K562 (cell line): ENCODE measurements around the gene PAX2. TPM values are rescaled to one million over a fixed set of nuclear protein-coding genes. Genes with fewer than 3 reads are reported as not detected.

Source experiments
- ATAC-seq: fragments of 200-7000 bp; cut with Tn5 transposase; 3 replicates; pipeline ENCODE4 v1.9.1; 2020; ENCODE audit warnings: moderate library complexity
- BruUV-seq: library from RNA; stranded (reverse); fragments of 400-500 nt; replicated peaks from 2 replicates; lab custom pipeline; 2021; lab: Mats Ljungman, UMichigan
- CTCF ChIA-PET: fragments of 300-600 bp; formaldehyde crosslinking; extraction: SDS; loops from one replicate; lab custom pipeline; 2021; ENCODE audit warnings: low intra/inter-chr PET ratio; lab: Yijun Ruan, JAX
- POLR2A ChIA-PET: fragments of 300-600, 350-650 bp; sonication (Branson Sonifier 250); formaldehyde crosslinking; extraction: SDS; loops from one replicate; lab custom pipeline; 2021; ENCODE audit warnings: antibody characterized with exemption, inconsistent platforms; lab: Yijun Ruan, JAX
- DNase-seq, 4 experiments: peaks; one replicate each; pipeline versions ENCODE4 v3.0.0 to v3.0.0-alpha.2; 2011 to 2018; ENCODE audit warnings: low spot score in 3 of 4, mixed read lengths in 3 of 4; ENCODE audit errors: extremely low read depth in 1 of 4
- FAIRE-seq: peaks from 2 replicates; lab custom pipeline; 2011; peaks lifted over from hg19 to GRCh38; lab: Jason Lieb, UNC
- H2AFZ ChIP-seq: 2 replicates; pipeline ENCODE4 v1.6.0; 2011; ENCODE audit warnings: low read depth, low read length, control low read depth, inconsistent platforms
- H3K27ac ChIP-seq: fragments of 200-600 bp; 3 replicates; pipeline ENCODE4 v1.8.0; 2011; ENCODE audit warnings: low read depth, mild to moderate bottlenecking, control low read depth, inconsistent platforms, low read length, moderate library complexity, mixed read lengths; ENCODE audit errors: extremely low read depth
- H3K27me3 ChIP-seq, 2 experiments: fragments of 300-600 bp in 1 of 2; 2 replicates in 1 of 2; 3 replicates in 1 of 2; pipeline versions ENCODE4 v1.6.0 to v1.8.0; 2011; ENCODE audit warnings: inconsistent platforms in 2 of 2, low read length in 2 of 2, mild to moderate bottlenecking in 1 of 2, mixed read lengths in 1 of 2, moderate library complexity in 1 of 2; ENCODE audit not compliant: control insufficient read depth in 2 of 2, insufficient read depth in 2 of 2
- H3K36me3 ChIP-seq: fragments of 300-600 bp; 3 replicates; pipeline ENCODE4 v1.8.0; 2011; ENCODE audit warnings: mild to moderate bottlenecking, low read length, inconsistent platforms; ENCODE audit not compliant: control insufficient read depth, insufficient read depth
- H3K4me1 ChIP-seq, 2 experiments: fragments of 200-600 bp in 1 of 2; replicated peaks in 1 of 2; 2 replicates in 1 of 2; 3 replicates in 1 of 2; pipeline versions ENCODE4 v1.5.1 to v1.8.0; 2011; ENCODE audit warnings: inconsistent platforms in 2 of 2, low read length in 2 of 2, mild to moderate bottlenecking in 1 of 2, mixed read lengths in 1 of 2, moderate library complexity in 1 of 2; ENCODE audit not compliant: control insufficient read depth in 2 of 2, insufficient read depth in 2 of 2
- H3K4me2 ChIP-seq: 2 replicates; pipeline ENCODE4 v1.6.1; 2011; ENCODE audit warnings: low read length, control low read depth, inconsistent platforms, mixed read lengths; ENCODE audit not compliant: insufficient read depth
- H3K4me3 ChIP-seq: fragments of 200-600 bp; sonication (generic), shearing (Covaris generic); 2 replicates; pipeline ENCODE4 v1.5.1; 2016; ENCODE audit warnings: control low read depth, inconsistent platforms
- H3K79me2 ChIP-seq: fragments of 200-600 bp; 3 replicates; pipeline ENCODE4 v1.8.0; 2011; ENCODE audit warnings: low read length, inconsistent platforms; ENCODE audit not compliant: control insufficient read depth, insufficient read depth
- H3K9ac ChIP-seq, 2 experiments: 2 replicates each; pipeline versions ENCODE4 v1.6.0 to v1.6.1; 2011; ENCODE audit warnings: low read depth in 2 of 2, low read length in 2 of 2, control low read depth in 1 of 2, inconsistent platforms in 1 of 2, mild to moderate bottlenecking in 1 of 2, mixed read lengths in 1 of 2; ENCODE audit not compliant: insufficient read depth in 1 of 2
- H3K9me1 ChIP-seq: one replicate; pipeline ENCODE4 v1.6.0; 2011; ENCODE audit warnings: inconsistent platforms, mild to moderate bottlenecking, low read length, moderate library complexity; ENCODE audit not compliant: control insufficient read depth, insufficient read depth
- H3K9me3 ChIP-seq: replicated peaks from 2 replicates; pipeline ENCODE4 v1.5.1; 2011; ENCODE audit warnings: low read depth, low read length, inconsistent platforms; ENCODE audit not compliant: control insufficient read depth, insufficient read depth
- H4K20me1 ChIP-seq: replicated peaks from 2 replicates; pipeline ENCODE4 v1.6.1; 2011; ENCODE audit warnings: low read length, inconsistent platforms, mixed read lengths; ENCODE audit not compliant: control insufficient read depth, insufficient read depth
- ARID2 ChIP-seq: fragments of 450-650 bp; IDR thresholded peaks from 2 replicates; pipeline ENCODE4 v1.6.1; 2017; ENCODE audit warnings: antibody characterized with exemption, mild to moderate bottlenecking
- CREB1 ChIP-seq, 2 experiments: sonication (generic) in 1 of 2; formaldehyde crosslinking in 1 of 2; IDR thresholded peaks; 2 replicates each; pipeline versions ENCODE4 v1.6.1 to v1.8.0; 2012 to 2022; ENCODE audit warnings: inconsistent platforms in 1 of 2, mild to moderate bottlenecking in 1 of 2, missing genetic modification reagents in 1 of 2, moderate library complexity in 1 of 2
- ESRRA ChIP-seq: fragments of 450-650 bp; IDR thresholded peaks from 2 replicates; pipeline ENCODE4 v1.6.1; 2014; ENCODE audit warnings: low read depth, mild to moderate bottlenecking, moderate library complexity, borderline replicate concordance
- RAD21 ChIP-seq, 2 experiments: fragments of 250-450 bp in 1 of 2; fragments of 450-650 bp in 1 of 2; sonication (Bioruptor Pico) in 1 of 2; formaldehyde crosslinking in 1 of 2; IDR thresholded peaks in 1 of 2; conservative IDR thresholded peaks in 1 of 2; 2 replicates each; pipeline versions ENCODE4 v1.4.0 to v1.8.0; 2020 to 2022; ENCODE audit warnings: mild to moderate bottlenecking in 2 of 2, moderate library complexity in 1 of 2
- WGBS: fragments of 100-300 bp; shearing (Covaris generic); methylation state at CpG from one replicate; pipeline ENCODE4 v1.1.6; 2016; ENCODE audit warnings: low coverage, mixed read lengths; ENCODE audit not compliant: insufficient coverage; ENCODE audit errors: missing lambda C conversion rate; 5-methylcytosine and 5-hydroxymethylcytosine counted together
- in situ Hi-C: fragments of 300-500 bp; cut with MboI; formaldehyde crosslinking; loops from 4 replicates; pipeline ENCODE4 v1.15.0; 2018; ENCODE audit warnings: inconsistent platforms, mixed read lengths
- intact Hi-C: fragments of 100-400 bp; cut with micrococcal nuclease; formaldehyde crosslinking; loops from 2 replicates; pipeline ENCODE4 v1.14.2; 2022
- polyA plus RNA-seq, 8 experiments: library from polyadenylated mRNA; depleted of rRNA in 4 of 8; stranded (reverse) in 5 of 8; unstranded in 3 of 8; fragments of >200 nt; fragmentation: Nextera tagmentation in 2 of 8; fragmentation: Illumina TruSeq in 1 of 8; extraction: Ambion mirVana in 2 of 8; extraction: Trizol in 1 of 8; gene quantifications; 2 replicates each; pipeline versions ENCODE4 v1.2.1 to v1.2.3, GENCODE V29; 2011 to 2014; ENCODE audit warnings: inconsistent platforms in 1 of 8, missing spikeins in 1 of 8
- total RNA-seq, 7 experiments: library from RNA; depleted of rRNA in 6 of 7; stranded (reverse); fragments of >200 nt in 6 of 7; fragmentation: Illumina TruSeq in 2 of 7; extraction: Trizol in 2 of 7; gene quantifications; 2 replicates each; pipeline versions ENCODE4 v1.2.1 to v1.2.3, GENCODE V29; 2011 to 2021; ENCODE audit warnings: low replicate concordance in 1 of 7
- TF ChIP-seq, protein P1 (sequence below): fragments of 450-650 bp; IDR thresholded peaks from 2 replicates; pipeline ENCODE4 v1.6.1; 2017; ENCODE audit warnings: antibody characterized with exemption
- TF ChIP-seq, protein P2 (sequence below): fragments of 250-450 bp; sonication (Bioruptor Pico); IDR thresholded peaks from 2 replicates; pipeline ENCODE4 v1.4.0; 2020; ENCODE audit warnings: mild to moderate bottlenecking
- TF ChIP-seq, protein P3 (sequence below), 3 experiments: IDR thresholded peaks in 2 of 3; conservative IDR thresholded peaks in 1 of 3; 2 replicates each; pipeline ENCODE4 v1.5.1; 2011 to 2012; ENCODE audit warnings: low read length in 3 of 3, mild to moderate bottlenecking in 3 of 3, control low read depth in 2 of 3, improper control_type of control experiment in 1 of 3, inconsistent platforms in 1 of 3, low read depth in 1 of 3, mixed read lengths in 1 of 3, moderate library complexity in 1 of 3; ENCODE audit not compliant: insufficient read depth in 2 of 3

Gene PAX2
- total and polyA plus RNA-seq, 9 of the 15 experiments (the other 6 are each of a cell fraction or from before 2014, with no cell fraction given): not detected

DNA sequence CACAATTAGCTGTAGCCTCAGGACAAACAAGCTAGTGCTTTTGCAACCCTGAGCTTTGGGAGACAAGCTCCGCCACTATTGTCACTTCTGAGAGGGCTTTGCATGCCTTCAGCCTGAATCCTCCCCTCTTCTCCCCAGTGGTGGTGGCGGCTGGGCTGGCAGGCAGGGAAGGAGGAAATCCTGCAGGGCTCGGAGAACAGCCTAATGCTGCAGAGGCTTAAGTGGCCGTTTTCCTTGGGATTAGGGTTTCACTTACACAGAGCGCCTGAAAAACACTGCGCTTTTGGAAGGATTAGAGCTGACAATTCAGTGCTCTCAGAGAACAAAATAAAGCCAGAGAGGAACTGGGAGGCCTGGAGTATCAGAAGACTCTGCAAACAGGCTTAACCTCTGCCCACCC is 71.3 kb downstream of the PAX2 start (continued):
- no peak for TF ChIP-seq ESRRA
- TF ChIP-seq, protein P1, sequence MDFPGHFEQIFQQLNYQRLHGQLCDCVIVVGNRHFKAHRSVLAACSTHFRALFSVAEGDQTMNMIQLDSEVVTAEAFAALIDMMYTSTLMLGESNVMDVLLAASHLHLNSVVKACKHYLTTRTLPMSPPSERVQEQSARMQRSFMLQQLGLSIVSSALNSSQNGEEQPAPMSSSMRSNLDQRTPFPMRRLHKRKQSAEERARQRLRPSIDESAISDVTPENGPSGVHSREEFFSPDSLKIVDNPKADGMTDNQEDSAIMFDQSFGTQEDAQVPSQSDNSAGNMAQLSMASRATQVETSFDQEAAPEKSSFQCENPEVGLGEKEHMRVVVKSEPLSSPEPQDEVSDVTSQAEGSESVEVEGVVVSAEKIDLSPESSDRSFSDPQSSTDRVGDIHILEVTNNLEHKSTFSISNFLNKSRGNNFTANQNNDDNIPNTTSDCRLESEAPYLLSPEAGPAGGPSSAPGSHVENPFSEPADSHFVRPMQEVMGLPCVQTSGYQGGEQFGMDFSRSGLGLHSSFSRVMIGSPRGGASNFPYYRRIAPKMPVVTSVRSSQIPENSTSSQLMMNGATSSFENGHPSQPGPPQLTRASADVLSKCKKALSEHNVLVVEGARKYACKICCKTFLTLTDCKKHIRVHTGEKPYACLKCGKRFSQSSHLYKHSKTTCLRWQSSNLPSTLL: no peak
- TF ChIP-seq, protein P2, sequence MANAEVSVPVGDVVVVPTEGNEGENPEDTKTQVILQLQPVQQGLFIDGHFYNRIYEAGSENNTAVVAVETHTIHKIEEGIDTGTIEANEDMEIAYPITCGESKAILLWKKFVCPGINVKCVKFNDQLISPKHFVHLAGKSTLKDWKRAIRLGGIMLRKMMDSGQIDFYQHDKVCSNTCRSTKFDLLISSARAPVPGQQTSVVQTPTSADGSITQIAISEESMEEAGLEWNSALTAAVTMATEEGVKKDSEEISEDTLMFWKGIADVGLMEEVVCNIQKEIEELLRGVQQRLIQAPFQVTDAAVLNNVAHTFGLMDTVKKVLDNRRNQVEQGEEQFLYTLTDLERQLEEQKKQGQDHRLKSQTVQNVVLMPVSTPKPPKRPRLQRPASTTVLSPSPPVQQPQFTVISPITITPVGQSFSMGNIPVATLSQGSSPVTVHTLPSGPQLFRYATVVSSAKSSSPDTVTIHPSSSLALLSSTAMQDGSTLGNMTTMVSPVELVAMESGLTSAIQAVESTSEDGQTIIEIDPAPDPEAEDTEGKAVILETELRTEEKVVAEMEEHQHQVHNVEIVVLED: no peak

DNA sequence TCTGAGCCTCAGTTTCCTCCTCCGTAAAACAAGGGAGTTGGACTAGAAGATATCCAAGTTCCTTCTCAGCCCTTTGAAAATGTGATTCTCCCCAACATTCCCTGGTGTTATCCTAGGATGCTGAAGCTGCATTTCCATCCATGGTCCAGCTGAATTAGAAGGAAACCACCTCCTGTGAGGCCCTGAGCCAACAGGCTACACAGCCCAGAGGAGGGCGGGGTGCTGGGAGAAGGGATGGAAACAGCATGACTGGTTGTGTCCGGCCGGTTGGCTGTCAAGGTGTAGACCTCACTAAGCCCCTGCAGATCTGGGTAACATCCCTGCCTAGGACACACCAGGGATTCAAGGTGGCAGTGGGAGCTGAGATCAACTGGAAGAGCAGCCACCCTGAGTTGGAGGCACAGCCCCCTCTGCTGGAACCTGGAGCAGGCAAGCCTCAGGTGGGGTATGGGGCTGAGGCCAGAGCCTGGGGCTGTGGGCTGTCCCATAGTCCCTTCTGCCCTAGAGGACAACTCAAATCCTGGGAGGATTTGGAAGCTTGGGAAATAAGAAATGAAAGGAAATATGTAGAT is 72.0 kb downstream of the PAX2 start:
- ATAC-seq: peak; percentile 72
- TF ChIP-seq, protein P3, sequence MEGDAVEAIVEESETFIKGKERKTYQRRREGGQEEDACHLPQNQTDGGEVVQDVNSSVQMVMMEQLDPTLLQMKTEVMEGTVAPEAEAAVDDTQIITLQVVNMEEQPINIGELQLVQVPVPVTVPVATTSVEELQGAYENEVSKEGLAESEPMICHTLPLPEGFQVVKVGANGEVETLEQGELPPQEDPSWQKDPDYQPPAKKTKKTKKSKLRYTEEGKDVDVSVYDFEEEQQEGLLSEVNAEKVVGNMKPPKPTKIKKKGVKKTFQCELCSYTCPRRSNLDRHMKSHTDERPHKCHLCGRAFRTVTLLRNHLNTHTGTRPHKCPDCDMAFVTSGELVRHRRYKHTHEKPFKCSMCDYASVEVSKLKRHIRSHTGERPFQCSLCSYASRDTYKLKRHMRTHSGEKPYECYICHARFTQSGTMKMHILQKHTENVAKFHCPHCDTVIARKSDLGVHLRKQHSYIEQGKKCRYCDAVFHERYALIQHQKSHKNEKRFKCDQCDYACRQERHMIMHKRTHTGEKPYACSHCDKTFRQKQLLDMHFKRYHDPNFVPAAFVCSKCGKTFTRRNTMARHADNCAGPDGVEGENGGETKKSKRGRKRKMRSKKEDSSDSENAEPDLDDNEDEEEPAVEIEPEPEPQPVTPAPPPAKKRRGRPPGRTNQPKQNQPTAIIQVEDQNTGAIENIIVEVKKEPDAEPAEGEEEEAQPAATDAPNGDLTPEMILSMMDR (IDR thresholded peaks at IDR 0.05 in 2 of 3, conservative IDR thresholded peaks at IDR 0.05 in 1 of 3; ENCODE audit: insufficient read depth in 2 of 3, low read depth in 1 of 3, low read length in 3 of 3): peak in 2 of 3 experiments; percentile 29 to 41; a peak in 2 of 6 replicates
- TF ChIP-seq CREB1 (IDR thresholded peaks at IDR 0.05) (no peak), CREB1 (CRISPR knock-in tag; IDR thresholded peaks at IDR 0.05) (no peak), RAD21 (CRISPR knock-in tag; conservative IDR thresholded peaks at IDR 0.05 in 1 of 2, IDR thresholded peaks at IDR 0.05 in 1 of 2) (peak in 1 of 2 experiments; percentile 22; a peak in 1 of 4 replicates), ARID2 (no peak)
- in situ Hi-C loops: no loop called here
- Histone ChIP-seq H3K4me1 (no peaks in the 10 kb centered on the region), H3K4me2 (no peak overlapping the region), H2AFZ (no peak overlapping the region), H3K4me3 (no peak overlapping the region), H3K79me2 (no peaks in the 10 kb centered on the region), H3K9ac (no peak overlapping the region), H3K27ac (no peak overlapping the region), H3K36me3 (no peaks in the 10 kb centered on the region), H3K9me1 (no peaks in the 10 kb centered on the region), H4K20me1 (no peaks in the 10 kb centered on the region; the same call in 1 of the 2 replicates), H3K9me3 (no peaks in the 10 kb centered on the region), H3K27me3 (peaks cover 3 to 31% of the 10 kb centered on the region in 2 experiments; a peak in 3 of 5 replicates)
- POLR2A ChIA-PET: interaction anchor here (1.2 kb wide), 1 partner anchor 11 kb away, joined by 3 read pairs; no protein-coding TSS in a partner anchor
- no peak for FAIRE-seq
- DNase-seq: peak; percentile 6 to 27 (median 16)
- CTCF ChIA-PET: interaction anchor here (0.5 kb wide), 1 partner anchor 354 kb away, joined by 3 read pairs; no protein-coding TSS in a partner anchor
- WGBS: 10% methylated on average over 4 of the region's 4 CpGs
- BruUV-seq: no TSS peak
- intact Hi-C loops: no loop called here
